GM18508 (cell line): ENCODE results near the gene CCDC91.
"Not testable (repeated sequence)": the region's sequence is repeated elsewhere in the genome, so short reads cannot be mapped to it uniquely, and the experiment has no call there.

Experiments
- ATAC-seq: cut with Tn5 transposase; IDR thresholded peaks from one replicate; pipeline ENCODE4 v1.9.1; 2021; ENCODE audit warnings: moderate number of reproducible peaks; ENCODE audit not compliant: insufficient read depth, unreplicated experiment

CCDC91 gene

GRCh38 chr12:28350502-28350901 lies 160.2 kb downstream of the CCDC91 start:
- no peak for ATAC-seq

- ATAC-seq: no peak
Observed at GRCh38 chr12:28351414-28351813, 161.2 kb downstream of the CCDC91 start.

GRCh38 chr12:28355161-28355560 lies 164.9 kb downstream of the CCDC91 start:
- no peak for ATAC-seq

- no peak for ATAC-seq
Observed at GRCh38 chr12:28360253-28360652, 170.0 kb downstream of the CCDC91 start.

GRCh38 chr12:28367326-28367725 lies 177.1 kb downstream of the CCDC91 start:
- no peak for ATAC-seq

GRCh38 chr12:28367993-28368392 lies 177.7 kb downstream of the CCDC91 start:
- no peak for ATAC-seq

- no peak for ATAC-seq
Observed at GRCh38 chr12:28369483-28369882, 179.2 kb downstream of the CCDC91 start.

GRCh38 chr12:28374556-28374955 lies 184.3 kb downstream of the CCDC91 start:
- ATAC-seq: no peak

GRCh38 chr12:28378736-28379135 lies 188.5 kb downstream of the CCDC91 start:
- ATAC-seq: no peak

- ATAC-seq: not testable (repeated sequence)
Observed at GRCh38 chr12:28379779-28380178, 189.5 kb downstream of the CCDC91 start.

GRCh38 chr12:28383368-28383767 lies 193.1 kb downstream of the CCDC91 start:
- no peak for ATAC-seq

GRCh38 chr12:28388879-28389278 lies 198.6 kb downstream of the CCDC91 start:
- ATAC-seq: no peak

GRCh38 chr12:28390206-28390605 lies 199.9 kb downstream of the CCDC91 start:
- ATAC-seq: no peak

GRCh38 chr12:28390761-28391385 lies 200.6 kb downstream of the CCDC91 start:
- ATAC-seq: no peak

- no peak for ATAC-seq
Observed at GRCh38 chr12:28409892-28410291, 219.6 kb downstream of the CCDC91 start.

GRCh38 chr12:28413460-28414109 lies 223.3 kb downstream of the CCDC91 start:
- ATAC-seq: no peak

- no peak for ATAC-seq
Observed at GRCh38 chr12:28415755-28416154, 225.5 kb downstream of the CCDC91 start.

GRCh38 chr12:28421374-28421773 lies 231.1 kb downstream of the CCDC91 start:
- no peak for ATAC-seq

GRCh38 chr12:28424965-28425364 lies 234.7 kb downstream of the CCDC91 start:
- ATAC-seq: no peak

GRCh38 chr12:28425526-28425925 lies 235.3 kb downstream of the CCDC91 start:
- peak; percentile 76 for ATAC-seq

GRCh38 chr12:28427046-28427445 lies 236.8 kb downstream of the CCDC91 start:
- no peak for ATAC-seq

- no peak for ATAC-seq
Observed at GRCh38 chr12:28440081-28440608, 249.9 kb downstream of the CCDC91 start.
